Measurements from ENCODE around the gene WASF1. TPM values are rescaled to one million over a fixed set of nuclear protein-coding genes. Genes with fewer than 3 reads are reported as not detected.

WASF1 gene
- total and polyA plus RNA-seq, 4 donors: 1.9 to 4.6 (median 3.3) TPM

DNA sequence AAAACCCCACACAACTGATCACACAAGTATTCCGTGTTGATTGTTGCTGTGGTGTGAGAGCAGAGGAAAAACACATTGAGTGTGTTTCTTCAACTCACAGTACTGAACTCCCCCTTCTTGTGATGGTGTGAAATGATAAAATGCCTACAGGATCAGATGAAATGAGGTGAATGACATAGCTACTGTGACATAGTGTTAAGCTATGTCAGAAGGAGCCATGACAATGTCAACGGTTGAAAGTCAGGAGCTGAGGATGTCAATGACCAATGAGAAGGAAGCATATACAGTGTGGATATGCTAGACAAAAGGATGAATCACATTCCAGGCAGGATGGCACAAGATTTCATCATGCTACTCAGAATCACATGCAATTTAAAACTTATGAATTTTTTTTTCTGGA is 38.8 kb downstream of the WASF1 start:
- TF ChIP-seq, protein P1, sequence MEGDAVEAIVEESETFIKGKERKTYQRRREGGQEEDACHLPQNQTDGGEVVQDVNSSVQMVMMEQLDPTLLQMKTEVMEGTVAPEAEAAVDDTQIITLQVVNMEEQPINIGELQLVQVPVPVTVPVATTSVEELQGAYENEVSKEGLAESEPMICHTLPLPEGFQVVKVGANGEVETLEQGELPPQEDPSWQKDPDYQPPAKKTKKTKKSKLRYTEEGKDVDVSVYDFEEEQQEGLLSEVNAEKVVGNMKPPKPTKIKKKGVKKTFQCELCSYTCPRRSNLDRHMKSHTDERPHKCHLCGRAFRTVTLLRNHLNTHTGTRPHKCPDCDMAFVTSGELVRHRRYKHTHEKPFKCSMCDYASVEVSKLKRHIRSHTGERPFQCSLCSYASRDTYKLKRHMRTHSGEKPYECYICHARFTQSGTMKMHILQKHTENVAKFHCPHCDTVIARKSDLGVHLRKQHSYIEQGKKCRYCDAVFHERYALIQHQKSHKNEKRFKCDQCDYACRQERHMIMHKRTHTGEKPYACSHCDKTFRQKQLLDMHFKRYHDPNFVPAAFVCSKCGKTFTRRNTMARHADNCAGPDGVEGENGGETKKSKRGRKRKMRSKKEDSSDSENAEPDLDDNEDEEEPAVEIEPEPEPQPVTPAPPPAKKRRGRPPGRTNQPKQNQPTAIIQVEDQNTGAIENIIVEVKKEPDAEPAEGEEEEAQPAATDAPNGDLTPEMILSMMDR (IDR thresholded peaks at IDR 0.05; ENCODE audit: control extremely low read depth, extremely low read depth): no peak
- Histone ChIP-seq H3K4me1 (ENCODE audit: control insufficient read depth in 5 of 5, insufficient read depth in 5 of 5, low read length in 5 of 5) (no peaks in the 10 kb centered on the region), H3K4me3 (no peak overlapping the region), H3K9ac (ENCODE audit: insufficient read depth in 1 of 2, low read length in 2 of 2) (no peak overlapping the region), H3K27ac (ENCODE audit: low read depth in 1 of 2, low read length in 1 of 2) (no peak overlapping the region), H3K9me3 (ENCODE audit: control insufficient read depth in 4 of 4, insufficient read depth in 3 of 4, low read length in 3 of 4) (peaks cover 0 to 15% (median 3%) of the 10 kb centered on the region in 4 donors), H3K36me3 (ENCODE audit: control insufficient read depth in 4 of 4, insufficient read depth in 4 of 4, low read length in 4 of 4) (no peaks in the 10 kb centered on the region), H3K27me3 (ENCODE audit: control insufficient read depth in 3 of 3, insufficient read depth in 3 of 3, low read length in 2 of 3) (no peaks in the 10 kb centered on the region)
- DNase-seq: no peak
- WGBS, 2 donors: 78 to 87% methylated on average over 2 of the region's 2 CpGs
- no peak for ATAC-seq (ENCODE audit: insufficient read depth, low FRiP score)

DNA sequence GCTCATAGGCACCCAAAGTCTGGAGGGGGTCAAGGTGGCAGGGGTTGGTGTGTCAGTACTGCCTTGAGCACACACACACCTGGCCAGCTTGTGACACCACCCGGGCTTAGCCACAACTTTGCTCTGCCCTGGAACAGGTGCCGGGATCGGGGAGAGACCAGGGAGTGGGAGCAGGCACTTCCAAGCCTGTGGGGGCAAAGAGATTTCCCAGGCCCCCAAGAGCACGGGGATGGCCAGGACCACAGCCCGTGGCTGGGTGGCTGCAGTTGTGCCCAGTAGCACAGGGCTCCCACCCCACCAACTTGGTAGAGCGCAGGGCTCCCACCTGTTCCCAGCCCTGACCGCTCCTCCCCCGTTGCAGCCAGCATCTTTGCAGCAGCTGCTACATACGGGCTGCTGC is 40.4 kb downstream of the WASF1 start:
- H3K9ac ChIP-seq (ENCODE audit: insufficient read depth in 1 of 2, low read length in 2 of 2): no peak overlapping the region
- no peaks in the 10 kb centered on the region for H3K4me1 ChIP-seq (ENCODE audit: control insufficient read depth in 5 of 5, insufficient read depth in 5 of 5, low read length in 5 of 5)
- H3K4me3 ChIP-seq: no peak overlapping the region
- no peak for ATAC-seq (ENCODE audit: insufficient read depth, low FRiP score)
- peaks cover 0 to 15% (median 3%) of the 10 kb centered on the region in 4 donors for H3K9me3 ChIP-seq (ENCODE audit: control insufficient read depth in 4 of 4, insufficient read depth in 3 of 4, low read length in 3 of 4)
- H3K27me3 ChIP-seq (ENCODE audit: control insufficient read depth in 3 of 3, insufficient read depth in 3 of 3, low read length in 2 of 3): no peaks in the 10 kb centered on the region
- H3K36me3 ChIP-seq (ENCODE audit: control insufficient read depth in 4 of 4, insufficient read depth in 4 of 4, low read length in 4 of 4): no peaks in the 10 kb centered on the region
- 99% methylated on average over 9 of the region's 9 CpGs for WGBS, 2 donors
- no peak for DNase-seq
- no peak overlapping the region for H3K27ac ChIP-seq (ENCODE audit: low read depth in 1 of 2, low read length in 1 of 2)
- TF ChIP-seq, protein P1 (IDR thresholded peaks at IDR 0.05; ENCODE audit: control extremely low read depth, extremely low read depth): no peak

DNA sequence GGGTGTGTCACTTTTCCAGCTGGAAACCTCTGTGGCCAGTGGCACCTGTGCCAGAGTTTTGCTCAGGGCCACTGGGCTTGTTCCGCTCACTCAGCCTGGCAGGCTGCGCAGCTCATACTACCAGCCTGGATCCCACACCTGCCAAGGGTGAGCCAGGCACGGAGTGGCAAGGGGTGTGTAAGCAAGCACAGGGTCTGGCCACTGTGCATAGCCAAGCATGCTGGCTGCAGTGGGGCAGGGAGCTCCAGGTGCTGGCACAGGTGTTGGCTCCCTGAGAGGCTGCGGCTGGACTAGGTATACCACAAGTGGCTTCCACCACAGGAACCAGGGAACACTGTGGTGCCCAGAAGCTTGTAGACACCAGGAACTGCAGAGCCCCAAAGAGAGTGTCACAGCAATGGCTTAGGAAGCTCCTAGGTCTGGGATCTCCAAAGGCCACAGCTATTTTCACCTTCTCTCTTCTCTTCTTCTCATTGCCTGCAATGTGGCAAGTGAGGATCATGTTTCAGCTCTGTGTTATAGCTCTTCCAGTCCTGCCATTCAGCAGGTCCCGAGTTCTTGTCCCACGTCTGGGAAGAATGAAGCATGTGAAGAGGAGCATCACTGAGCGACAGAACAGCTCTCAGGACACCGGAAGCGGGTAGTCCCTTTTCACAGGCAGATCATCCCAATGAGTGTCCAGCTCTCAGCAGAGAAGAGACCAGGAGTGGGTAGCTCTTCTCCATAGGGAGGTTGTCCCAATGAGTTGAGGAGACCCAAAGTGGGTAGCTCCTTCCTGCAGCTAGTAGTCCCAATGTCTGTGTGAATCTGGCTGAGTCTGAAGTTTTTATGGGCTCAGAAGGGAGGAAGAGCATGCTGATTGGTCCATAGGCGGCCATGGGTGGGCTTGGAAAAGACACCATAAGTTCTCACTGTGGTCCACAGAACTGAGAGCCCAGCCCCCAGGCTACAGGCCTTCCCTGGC is 41.3 kb downstream of the WASF1 start:
- Histone ChIP-seq H3K27me3 (ENCODE audit: control insufficient read depth in 3 of 3, insufficient read depth in 3 of 3, low read length in 2 of 3) (no peaks in the 10 kb centered on the region), H3K9me3 (ENCODE audit: control insufficient read depth in 4 of 4, insufficient read depth in 3 of 4, low read length in 3 of 4) (peaks cover 0 to 15% (median 3%) of the 10 kb centered on the region in 4 donors), H3K4me1 (ENCODE audit: control insufficient read depth in 5 of 5, insufficient read depth in 5 of 5, low read length in 5 of 5) (no peaks in the 10 kb centered on the region), H3K9ac (ENCODE audit: insufficient read depth in 1 of 2, low read length in 2 of 2) (no peak overlapping the region), H3K27ac (ENCODE audit: low read depth in 1 of 2, low read length in 1 of 2) (no peak overlapping the region), H3K4me3 (no peak overlapping the region), H3K36me3 (ENCODE audit: control insufficient read depth in 4 of 4, insufficient read depth in 4 of 4, low read length in 4 of 4) (no peaks in the 10 kb centered on the region)
- 96% methylated on average over 10 of the region's 10 CpGs for WGBS, 2 donors
- TF ChIP-seq, protein P1 (IDR thresholded peaks at IDR 0.05; ENCODE audit: control extremely low read depth, extremely low read depth): no peak
- no peak for ATAC-seq (ENCODE audit: insufficient read depth, low FRiP score)
- no peak for DNase-seq
